Stimulated activated CD4-positive, alpha-beta T cell treated with anti-CD3 and anti-CD28 coated beads, Interleukin-2, amount 100 ng/mL, for 4 hours (primary cell): ENCODE measurements around the gene ATG10.
"Not testable (repeated sequence)": the region's sequence is repeated elsewhere in the genome, so short reads cannot be mapped to it uniquely, and the experiment has no call there.

Source experiments
- DNase-seq: peaks from one replicate; pipeline ENCODE4 v3.0.0-alpha.2; 2020; ENCODE audit warnings: low read depth

Gene ATG10

GRCh38 chr5:82057051-82057450 lies 85.2 kb downstream of the ATG10 start:
- no peak for DNase-seq

DNA sequence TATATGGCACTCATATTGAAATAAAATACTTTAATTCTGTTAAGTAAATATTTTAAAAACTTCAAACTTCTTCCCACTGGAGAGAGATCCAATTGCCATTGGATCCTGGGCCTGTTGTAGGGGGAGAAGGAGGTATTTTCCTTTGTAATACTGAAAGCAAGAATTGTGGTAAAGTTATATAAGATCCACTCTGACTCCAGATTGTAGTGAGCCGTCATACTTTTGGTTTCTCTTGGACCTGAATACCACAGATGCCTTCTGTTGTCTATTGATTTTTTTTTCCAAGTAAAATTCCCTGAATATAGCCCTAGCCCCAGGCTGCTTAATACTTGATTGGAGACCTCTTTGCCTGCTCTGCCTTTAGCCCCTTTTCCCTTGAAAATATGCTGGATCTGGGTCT lies 86.9 kb downstream of the ATG10 start:
- no peak for DNase-seq

GRCh38 chr5:82066791-82067190 lies 95.0 kb downstream of the ATG10 start:
- no peak for DNase-seq

DNA sequence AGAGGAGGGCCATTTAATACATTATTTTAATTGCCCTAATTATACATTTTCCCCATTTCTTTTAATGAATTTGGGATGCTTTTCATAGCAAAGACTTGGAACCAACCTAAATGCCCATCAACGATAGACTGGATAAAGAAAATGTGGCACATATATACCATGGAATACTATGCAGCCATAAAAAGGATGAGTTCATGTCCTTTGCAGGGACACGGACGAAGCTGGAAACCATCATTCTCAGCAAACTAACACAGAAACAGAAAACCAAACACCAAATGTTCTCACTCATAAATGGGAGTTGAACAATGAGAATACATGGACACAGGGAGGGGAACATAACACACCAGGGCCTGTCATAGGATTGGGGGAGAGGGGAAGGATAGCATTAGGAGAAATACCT lies 96.2 kb downstream of the ATG10 start:
- DNase-seq: not testable (repeated sequence)

GRCh38 chr5:82068723-82069122 lies 96.9 kb downstream of the ATG10 start:
- DNase-seq: no peak

DNA sequence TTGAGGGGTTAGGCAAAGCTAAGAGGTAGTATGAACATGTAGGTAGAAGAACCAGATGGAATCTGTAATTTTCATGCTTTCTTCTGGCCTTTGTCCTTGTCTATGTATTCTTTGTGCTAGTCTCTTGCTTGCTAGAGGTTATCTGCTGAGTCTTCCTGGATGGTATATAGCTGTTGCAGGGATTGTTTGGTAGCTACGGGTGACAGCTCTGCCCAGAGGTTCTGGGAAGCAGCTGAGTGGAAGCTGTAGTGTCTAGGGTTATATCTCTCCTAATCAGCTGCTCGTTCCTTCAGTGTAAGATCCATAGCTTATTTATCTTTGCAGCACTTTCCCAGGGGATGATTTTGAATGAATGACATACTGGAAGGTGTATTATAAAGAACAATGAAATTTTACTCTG lies 100.3 kb downstream of the ATG10 start:
- DNase-seq: no peak

DNA sequence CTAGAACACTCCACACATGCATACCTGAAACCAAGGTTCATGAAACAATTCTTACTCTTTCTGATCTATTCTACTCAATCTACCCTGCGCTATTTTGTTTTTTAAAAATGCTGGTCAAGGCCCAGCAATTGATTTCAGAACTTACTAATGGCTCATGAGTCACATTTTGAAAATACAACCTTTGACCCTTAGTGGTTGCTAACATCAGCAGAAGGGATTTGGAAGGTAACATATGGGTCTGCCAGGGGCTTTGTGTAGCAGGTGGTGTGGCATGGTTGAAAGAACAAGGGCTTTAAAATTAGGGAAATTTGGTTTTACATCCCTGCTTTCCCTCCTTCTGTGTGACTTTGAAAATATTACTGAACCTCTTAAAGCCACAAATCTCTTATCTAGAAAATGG lies 101.4 kb downstream of the ATG10 start:
- DNase-seq: no peak

DNA sequence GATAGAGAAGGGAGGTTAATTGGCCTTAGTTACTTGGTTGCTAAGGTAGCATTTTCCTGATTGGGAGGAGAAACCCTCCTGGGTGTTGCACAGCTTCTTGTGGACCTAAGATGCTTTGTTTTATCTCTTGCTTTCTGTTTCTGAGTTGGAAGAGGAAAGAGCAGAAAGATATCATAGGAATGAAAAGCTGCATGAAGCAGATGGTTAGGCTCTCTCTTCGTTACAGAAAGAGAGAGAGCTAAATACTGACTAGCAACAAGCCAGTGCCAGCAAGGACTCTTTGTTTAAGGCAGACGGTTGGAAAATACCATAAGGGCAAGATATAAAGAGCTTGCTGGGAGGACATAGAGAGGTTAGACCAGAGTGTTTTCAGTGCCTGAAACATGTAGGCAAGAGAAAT lies 103.1 kb downstream of the ATG10 start:
- DNase-seq: no peak

DNA sequence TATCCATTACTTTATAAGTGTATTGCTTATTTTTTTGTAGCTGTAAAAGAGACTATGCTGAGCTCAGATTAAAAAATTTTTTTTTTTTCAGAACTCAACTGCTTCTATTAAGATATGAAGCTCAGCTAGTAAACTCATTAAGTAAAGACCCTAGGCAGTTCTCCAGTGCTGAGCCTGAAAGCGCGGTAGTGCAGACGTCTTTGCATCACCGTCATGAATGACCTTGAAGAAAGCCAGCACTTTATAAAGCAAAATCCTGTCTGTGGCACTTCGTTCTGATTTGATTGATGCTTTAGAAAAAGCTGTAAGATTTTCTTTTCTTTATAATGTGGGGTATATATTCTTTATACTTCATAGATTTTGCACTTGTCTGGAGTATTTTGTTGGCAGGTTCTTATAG lies 105.7 kb downstream of the ATG10 start:
- DNase-seq: no peak

DNA sequence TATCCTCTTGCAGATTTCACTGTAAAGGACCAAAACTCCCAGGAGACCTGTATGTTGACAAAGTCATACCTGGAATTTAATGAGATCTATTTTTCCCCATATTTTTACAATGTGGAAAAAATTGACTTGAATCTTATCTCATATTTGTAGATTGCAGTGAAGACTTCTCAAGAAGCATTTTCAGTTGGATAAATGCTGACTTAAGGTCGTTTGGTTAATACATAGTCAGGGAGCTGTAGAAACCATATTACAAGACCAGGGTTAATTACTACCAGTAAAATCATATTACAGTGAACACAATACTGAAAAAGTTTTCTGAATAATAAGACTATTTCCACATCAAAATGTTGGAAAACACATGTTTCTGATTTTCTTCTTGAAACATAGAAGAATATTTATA lies 119.8 kb downstream of the ATG10 start:
- no peak for DNase-seq

DNA sequence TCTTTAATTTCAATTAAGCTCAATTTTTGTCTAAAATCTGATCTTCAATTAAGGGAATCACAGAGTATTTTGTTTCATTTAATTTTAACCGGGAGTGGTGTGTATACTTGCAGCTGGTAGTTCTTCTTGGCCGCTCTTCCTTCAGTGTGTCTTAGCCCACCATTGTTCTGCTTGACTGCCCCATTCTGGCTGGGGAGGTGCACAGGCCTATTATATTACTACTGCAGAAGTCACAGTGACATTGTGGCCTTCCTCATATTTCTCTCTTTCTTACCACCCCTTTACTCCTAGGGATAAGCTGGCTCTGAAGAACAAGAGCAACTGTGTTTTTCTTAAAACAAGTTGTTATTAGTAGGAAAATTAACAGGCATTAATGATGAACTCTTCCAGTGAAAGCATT lies 123.7 kb downstream of the ATG10 start:
- DNase-seq: no peak

GRCh38 chr5:82096249-82096648 lies 124.4 kb downstream of the ATG10 start:
- DNase-seq: no peak

DNA sequence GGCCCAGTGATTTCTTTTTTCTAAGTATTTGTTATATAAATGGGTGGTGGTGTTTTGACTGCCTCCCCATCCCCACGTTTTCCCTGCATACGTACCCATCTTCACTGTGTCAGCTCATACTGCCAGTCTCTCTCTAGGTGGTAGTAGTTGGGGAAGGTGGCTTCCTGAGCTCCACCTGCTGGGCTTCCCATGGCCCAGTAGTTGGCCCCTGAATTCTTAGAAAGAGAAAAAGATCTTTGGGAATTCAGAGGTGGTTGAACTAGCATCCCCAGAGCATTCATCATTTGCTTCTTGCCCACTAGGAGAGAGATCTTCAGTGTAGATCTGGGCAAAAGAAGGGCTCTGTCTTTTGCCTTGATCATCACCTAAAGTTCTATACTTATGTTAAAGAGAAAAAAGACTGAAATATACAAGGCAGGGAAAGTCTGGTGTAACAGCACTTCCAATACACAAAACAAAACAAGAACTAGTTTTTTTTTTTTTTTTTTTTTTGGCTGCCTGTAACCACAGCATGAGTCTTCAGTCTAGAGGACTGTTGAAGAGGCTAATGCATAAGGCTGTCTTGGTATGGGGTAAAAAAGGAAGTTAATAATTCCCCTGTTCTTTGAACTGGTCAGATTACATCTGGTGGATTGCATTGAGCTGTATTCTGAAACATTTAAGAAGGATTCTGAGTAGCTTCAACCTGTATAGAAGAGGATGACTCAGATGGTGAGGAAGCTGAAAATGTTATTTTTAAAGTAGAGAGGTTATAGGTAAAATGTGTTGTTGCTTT lies 128.7 kb downstream of the ATG10 start:
- no peak for DNase-seq

GRCh38 chr5:82104872-82105271 lies 133.0 kb downstream of the ATG10 start:
- DNase-seq: no peak

GRCh38 chr5:82105457-82105856 lies 133.6 kb downstream of the ATG10 start:
- no peak for DNase-seq

GRCh38 chr5:82106207-82106606 lies 134.4 kb downstream of the ATG10 start:
- no peak for DNase-seq

DNA sequence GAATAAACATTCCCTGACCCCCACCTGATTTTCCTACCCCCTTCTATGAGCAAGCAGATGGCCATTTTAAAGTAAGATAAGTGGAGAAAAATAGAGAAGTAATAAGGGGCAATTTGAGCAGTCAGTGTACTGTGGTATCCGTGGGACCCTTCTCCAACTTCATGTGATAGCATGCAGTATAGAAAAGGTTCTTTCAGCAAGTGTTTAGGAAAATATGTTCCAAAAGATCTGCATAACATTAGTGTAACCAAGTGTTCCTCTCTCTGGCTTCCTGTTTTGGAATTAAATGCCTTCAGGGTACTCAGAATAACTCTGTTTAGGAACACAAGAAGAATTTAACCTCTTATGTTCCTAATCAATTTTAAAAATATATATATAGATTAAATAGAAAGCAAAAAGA lies 134.9 kb downstream of the ATG10 start:
- DNase-seq: no peak

DNA sequence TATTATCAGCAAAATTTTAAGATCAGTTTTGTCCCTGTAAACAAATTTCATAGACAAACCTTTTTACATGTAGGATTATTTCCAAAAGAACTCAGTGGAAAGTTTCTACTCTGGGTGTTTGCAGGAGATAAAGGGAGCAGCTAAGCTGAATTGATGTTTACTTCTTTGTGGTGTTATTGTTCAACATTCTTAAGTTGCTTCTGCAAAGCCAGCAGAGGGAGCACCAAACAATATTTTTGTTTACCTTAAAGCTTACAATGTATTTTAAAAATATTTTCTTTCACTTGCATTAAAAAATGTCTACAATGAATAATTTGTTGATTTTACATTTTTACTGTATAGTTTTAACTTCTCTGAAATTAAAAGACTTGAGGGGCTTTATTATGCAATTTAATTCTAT lies 135.4 kb downstream of the ATG10 start:
- no peak for DNase-seq

DNA sequence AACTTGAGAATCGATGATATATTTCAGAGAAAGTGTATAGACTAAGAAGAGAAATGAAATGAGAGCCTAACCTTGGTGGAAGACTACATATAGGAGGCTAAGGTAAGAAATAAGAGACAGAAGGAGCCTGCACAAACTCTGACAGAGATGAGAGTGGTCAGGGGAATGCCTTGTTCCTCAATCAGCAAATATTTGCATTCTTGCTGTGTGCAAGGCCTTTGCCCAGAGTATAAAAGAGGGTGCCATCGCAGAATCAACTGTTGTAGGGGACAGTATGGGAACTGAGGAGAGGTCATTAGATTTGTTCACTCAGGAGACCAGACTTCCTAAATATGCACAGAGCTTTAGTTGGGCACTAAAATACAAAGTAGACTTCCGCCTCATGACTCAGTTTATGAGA lies 137.2 kb downstream of the ATG10 start:
- DNase-seq: no peak

- DNase-seq: not testable (repeated sequence)
These were observed 138.1 kb downstream of the ATG10 start for GRCh38 chr5:82109915-82110314.

- DNase-seq: no peak
These were observed 139.4 kb downstream of the ATG10 start for GRCh38 chr5:82111191-82111590.

GRCh38 chr5:82115858-82116257 lies 144.0 kb downstream of the ATG10 start:
- no peak for DNase-seq

GRCh38 chr5:82119889-82120288 lies 148.1 kb downstream of the ATG10 start:
- DNase-seq: no peak

- no peak for DNase-seq
These were observed 158.0 kb downstream of the ATG10 start for GRCh38 chr5:82129723-82130285.
